Tibial nerve (tissue), 4 donors: ENCODE data around the gene SNX21. TPM values are rescaled to one million over a fixed set of nuclear protein-coding genes. Genes with fewer than 3 reads are reported as not detected.

ENCODE experiments used
- DNase-seq, 2 donors: peaks; one replicate each; pipeline ENCODE4 v3.0.0-alpha.2; 2019; ENCODE audit warnings: low spot score in 2 of 2
- H3K27ac ChIP-seq, 4 donors: fragments of 200-600 bp; sonication (generic) in 3 of 4; one replicate each; pipeline ENCODE4 v1.5.1; 2017 to 2019; ENCODE audit warnings: mild to moderate bottlenecking in 1 of 4
- H3K27me3 ChIP-seq, 2 donors: fragments of 200-600 bp; sonication (generic) in 1 of 2; one replicate each; pipeline versions ENCODE4 v1.5.1 to v1.6.0; 2017 to 2019
- H3K36me3 ChIP-seq, 3 donors: fragments of 200-600 bp; sonication (generic); one replicate each; pipeline ENCODE4 v1.5.1; 2018 to 2019
- H3K4me1 ChIP-seq, 4 donors: fragments of 200-600 bp; sonication (generic) in 3 of 4; one replicate each; pipeline ENCODE4 v1.5.1; 2017 to 2019
- H3K4me3 ChIP-seq, 4 donors: fragments of 200-600 bp; sonication (generic) in 3 of 4; one replicate each; pipeline ENCODE4 v1.5.1; 2017 to 2019; ENCODE audit warnings: mild to moderate bottlenecking in 1 of 4, moderate library complexity in 1 of 4
- H3K9me3 ChIP-seq, 4 donors: fragments of 200-600 bp; sonication (generic) in 3 of 4; one replicate each; pipeline ENCODE4 v1.5.1; 2017 to 2019
- CTCF ChIP-seq, 5 experiments: fragments of 200-600 bp in 3 of 5; fragments of 450-650 bp in 2 of 5; sonication (generic) in 3 of 5; IDR thresholded peaks; one replicate each; pipeline ENCODE4 v1.5.1; 2016 to 2019; ENCODE audit warnings: antibody characterized with exemption in 5 of 5, mild to moderate bottlenecking in 3 of 5, moderate library complexity in 2 of 5
- EP300 ChIP-seq, 2 donors: sonication (generic); formaldehyde crosslinking; IDR thresholded peaks; one replicate each; pipeline ENCODE4 v1.6.1; 2017; ENCODE audit warnings: antibody characterized with exemption in 2 of 2, mild to moderate bottlenecking in 1 of 2
- POLR2A ChIP-seq, 2 donors: fragments of 450-650 bp; IDR thresholded peaks; one replicate each; pipeline ENCODE4 v1.6.1; 2017; ENCODE audit warnings: antibody characterized with exemption in 2 of 2, mild to moderate bottlenecking in 2 of 2, moderate library complexity in 2 of 2
- WGBS, 2 donors: methylation state at CpG; one replicate each; pipeline ENCODE4 v1.1.5; 2018; 5-methylcytosine and 5-hydroxymethylcytosine counted together
- total RNA-seq, 4 donors: library from RNA; depleted of rRNA; stranded (reverse); fragments of >200 nt; gene quantifications; one replicate each; pipeline ENCODE4 v1.1.0, GENCODE V29; 2016

The SNX21 gene
- total RNA-seq, 4 donors from 2014 or later: 177 to 389 (median 240) TPM

GRCh38 chr20:45874576-45874975 lies 41.0 kb downstream of the SNX21 start:
- no peak overlapping the region for H3K4me3 ChIP-seq
- H3K27me3 ChIP-seq: no peaks in the 10 kb centered on the region
- 45 to 52% methylated on average over 4 of the region's 4 CpGs for WGBS, 2 donors
- no peaks in the 10 kb centered on the region for H3K9me3 ChIP-seq
- peaks cover 0 to 32% (median 0%) of the 10 kb centered on the region in 3 donors for H3K36me3 ChIP-seq
- no peak overlapping the region for H3K27ac ChIP-seq
- DNase-seq: no peak
- no peak for TF ChIP-seq POLR2A (IDR thresholded peaks at IDR 0.05)
- no peak for TF ChIP-seq EP300 (IDR thresholded peaks at IDR 0.05)
- TF ChIP-seq CTCF (IDR thresholded peaks at IDR 0.05): no peak
- peaks cover 0 to 10% (median 0%) of the 10 kb centered on the region in 4 donors for H3K4me1 ChIP-seq

GRCh38 chr20:45878076-45878761 lies 44.6 kb downstream of the SNX21 start:
- H3K9me3 ChIP-seq: no peaks in the 10 kb centered on the region
- WGBS, 2 donors: 52 to 72% methylated on average over 3 to 13 of the region's 13 CpGs
- H3K27ac ChIP-seq: peak overlapping the region in 1 of 4 donors; percentile 41
- H3K4me3 ChIP-seq: no peak overlapping the region
- no peaks in the 10 kb centered on the region for H3K27me3 ChIP-seq
- peaks cover 0 to 42% (median 0%) of the 10 kb centered on the region in 3 donors for H3K36me3 ChIP-seq
- H3K4me1 ChIP-seq: peaks cover 0 to 36% (median 9%) of the 10 kb centered on the region in 4 donors
- no peak for TF ChIP-seq CTCF (IDR thresholded peaks at IDR 0.05)
- no peak for TF ChIP-seq EP300 (IDR thresholded peaks at IDR 0.05)
- no peak for TF ChIP-seq POLR2A (IDR thresholded peaks at IDR 0.05)
- no peak for DNase-seq

- Histone ChIP-seq H3K4me1 (peaks cover 0 to 56% (median 14%) of the 10 kb centered on the region in 4 donors), H3K27me3 (no peaks in the 10 kb centered on the region), H3K4me3 (peak within 1 kb of the TSS; percentile 41 to 76 (median 51)), H3K9me3 (no peaks in the 10 kb centered on the region), H3K36me3 (peaks cover 0 to 70% (median 3%) of the 10 kb centered on the region in 3 donors), H3K27ac (peak within 1 kb of the TSS; percentile 73 to 93 (median 82))
- DNase-seq: peak; percentile 100
- WGBS, 2 donors: 1% methylated on average over 23 of the region's 23 CpGs
- TF ChIP-seq EP300 (IDR thresholded peaks at IDR 0.05): peak in 1 of 2 donors; percentile 91
- TF ChIP-seq POLR2A (IDR thresholded peaks at IDR 0.05): peak; percentile 23 to 67
- peak in 1 of 5 experiments; percentile 33 for TF ChIP-seq CTCF (IDR thresholded peaks at IDR 0.05)
Measured at GRCh38 chr20:45880988-45881788, 47.6 kb downstream of the SNX21 start, which contains the start of gene ZSWIM1. Gene ZSWIM1, plus strand, starts transcription at chr20:45881227. Its CDS starts 1,366 bp downstream, at chr20:45882593.

GRCh38 chr20:45882469-45883099 lies 49.0 kb downstream of the SNX21 start:
- no peak for DNase-seq
- no peaks in the 10 kb centered on the region for H3K9me3 ChIP-seq
- H3K27ac ChIP-seq: no peak overlapping the region
- 69 to 78% methylated on average over 4 of the region's 4 CpGs for WGBS, 2 donors
- H3K4me1 ChIP-seq: peaks cover 0 to 56% (median 14%) of the 10 kb centered on the region in 4 donors
- peaks cover 0 to 73% (median 3%) of the 10 kb centered on the region in 3 donors for H3K36me3 ChIP-seq
- TF ChIP-seq POLR2A (IDR thresholded peaks at IDR 0.05) (no peak), EP300 (IDR thresholded peaks at IDR 0.05) (no peak)
- no peak overlapping the region for H3K4me3 ChIP-seq
- H3K27me3 ChIP-seq: no peaks in the 10 kb centered on the region

GRCh38 chr20:45883100-45883469 lies 49.5 kb downstream of the SNX21 start:
- 82 to 92% methylated on average over 9 of the region's 9 CpGs for WGBS, 2 donors
- Histone ChIP-seq H3K36me3 (peaks cover 0 to 71% (median 3%) of the 10 kb centered on the region in 3 donors), H3K27ac (no peak overlapping the region), H3K4me1 (peaks cover 0 to 56% (median 14%) of the 10 kb centered on the region in 4 donors), H3K9me3 (no peaks in the 10 kb centered on the region), H3K4me3 (no peak overlapping the region), H3K27me3 (no peaks in the 10 kb centered on the region)
- TF ChIP-seq CTCF (IDR thresholded peaks at IDR 0.05) (no peak), EP300 (IDR thresholded peaks at IDR 0.05) (no peak), POLR2A (IDR thresholded peaks at IDR 0.05) (no peak)
- no peak for DNase-seq
